Epithelial cell of proximal tubule (primary cell): ENCODE measurements around the gene CALU. TPM values are rescaled to one million over a fixed set of nuclear protein-coding genes. Genes with fewer than 3 reads are reported as not detected.
A peak's percentile ranks its signal among the peaks of the same experiment; 100 is the strongest.

Experiments used
- DNase-seq: peaks from one replicate; pipeline ENCODE4 v3.0.0-alpha.2; 2011; ENCODE audit warnings: low read depth
- H3K4me3 ChIP-seq: 2 replicates; pipeline ENCODE4 v1.5.1; 2011; ENCODE audit warnings: low read depth, mild to moderate bottlenecking, low read length
- total RNA-seq: library from RNA; depleted of rRNA; stranded (reverse); fragments of >200 nt; gene quantifications from 2 replicates; pipeline ENCODE4 v1.2.3, GENCODE V29; 2015
- TF ChIP-seq, protein P1 (sequence below): conservative IDR thresholded peaks from 2 replicates; pipeline ENCODE4 v1.5.1; 2012; ENCODE audit warnings: low read depth, mild to moderate bottlenecking, low read length

The CALU gene
- total RNA-seq: 174 and 198 TPM in 2 replicates

DNA sequence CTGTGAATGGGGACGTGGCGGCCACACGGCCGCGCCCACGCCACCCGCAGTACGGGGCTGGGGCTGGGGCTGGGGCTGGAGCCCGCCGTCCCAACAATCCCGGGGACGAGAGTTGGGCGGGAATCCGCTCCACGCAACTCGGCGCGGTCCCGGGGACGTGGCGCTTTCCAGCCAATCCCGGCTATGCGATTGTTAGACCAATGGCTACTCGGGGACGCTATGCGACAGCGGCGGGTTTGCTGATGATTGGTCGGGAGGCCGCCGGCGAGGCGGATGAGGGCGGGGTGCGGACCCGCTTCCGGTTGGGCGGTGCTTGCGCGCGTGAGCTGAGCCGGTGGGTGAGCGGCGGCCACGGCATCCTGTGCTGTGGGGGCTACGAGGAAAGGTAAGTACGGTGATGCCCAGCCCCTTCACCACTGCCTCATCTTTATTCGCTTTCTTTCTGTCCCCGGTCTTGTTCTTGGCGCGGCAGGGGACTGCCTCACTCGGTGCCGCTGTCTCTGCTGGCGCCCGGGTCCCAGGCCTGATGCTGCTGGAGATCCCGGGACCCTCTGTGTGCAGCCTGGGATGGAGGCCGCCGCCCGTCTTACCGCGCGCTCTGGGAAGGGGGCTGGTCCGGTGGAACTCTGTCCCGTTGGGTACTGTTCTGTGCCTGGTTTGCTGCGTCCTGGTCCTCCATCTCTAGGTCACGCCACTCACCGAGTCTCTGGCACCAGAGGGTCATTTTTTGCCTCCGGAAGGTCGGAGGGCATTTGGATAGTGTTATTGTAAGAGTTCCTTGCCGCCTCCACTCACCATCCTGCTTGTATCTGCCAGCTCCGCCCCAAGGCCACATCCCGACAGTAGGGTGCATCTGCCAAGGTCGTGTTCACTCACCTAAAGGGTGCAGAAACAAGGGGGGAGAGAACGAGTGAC lies at the start of gene CALU:
Gene CALU (plus strand): TSS at position 312 of the 915 bp plus-strand sequence. CDS start 9,225 bp downstream, outside the sequence.
- TF ChIP-seq, protein P1, sequence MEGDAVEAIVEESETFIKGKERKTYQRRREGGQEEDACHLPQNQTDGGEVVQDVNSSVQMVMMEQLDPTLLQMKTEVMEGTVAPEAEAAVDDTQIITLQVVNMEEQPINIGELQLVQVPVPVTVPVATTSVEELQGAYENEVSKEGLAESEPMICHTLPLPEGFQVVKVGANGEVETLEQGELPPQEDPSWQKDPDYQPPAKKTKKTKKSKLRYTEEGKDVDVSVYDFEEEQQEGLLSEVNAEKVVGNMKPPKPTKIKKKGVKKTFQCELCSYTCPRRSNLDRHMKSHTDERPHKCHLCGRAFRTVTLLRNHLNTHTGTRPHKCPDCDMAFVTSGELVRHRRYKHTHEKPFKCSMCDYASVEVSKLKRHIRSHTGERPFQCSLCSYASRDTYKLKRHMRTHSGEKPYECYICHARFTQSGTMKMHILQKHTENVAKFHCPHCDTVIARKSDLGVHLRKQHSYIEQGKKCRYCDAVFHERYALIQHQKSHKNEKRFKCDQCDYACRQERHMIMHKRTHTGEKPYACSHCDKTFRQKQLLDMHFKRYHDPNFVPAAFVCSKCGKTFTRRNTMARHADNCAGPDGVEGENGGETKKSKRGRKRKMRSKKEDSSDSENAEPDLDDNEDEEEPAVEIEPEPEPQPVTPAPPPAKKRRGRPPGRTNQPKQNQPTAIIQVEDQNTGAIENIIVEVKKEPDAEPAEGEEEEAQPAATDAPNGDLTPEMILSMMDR: no peak
- peak; percentile 57 for DNase-seq
- peak within 1 kb of the TSS; percentile 95 for H3K4me3 ChIP-seq

DNA sequence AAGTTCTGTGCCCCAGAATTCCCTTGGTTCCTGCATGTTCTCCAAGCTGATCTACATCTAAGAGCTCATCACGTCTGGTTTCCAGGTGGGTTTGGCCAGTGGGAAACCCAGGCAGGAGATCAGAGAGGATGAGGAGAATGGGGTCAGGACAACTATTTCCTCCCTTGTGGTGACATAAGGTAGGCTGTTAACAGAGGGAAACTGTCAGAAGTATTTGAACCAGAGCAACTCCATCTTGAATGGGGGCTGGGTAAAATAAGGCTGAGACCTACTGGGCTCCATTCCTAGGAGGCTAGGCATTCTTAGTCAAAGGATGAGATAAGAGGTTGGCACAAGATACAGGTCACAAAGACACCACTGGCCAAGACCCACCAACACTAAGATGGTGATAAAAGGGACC lies 47.9 kb upstream of the CALU start:
- TF ChIP-seq, protein P1: no peak
- H3K4me3 ChIP-seq: no peak overlapping the region
- no peak for DNase-seq

DNA sequence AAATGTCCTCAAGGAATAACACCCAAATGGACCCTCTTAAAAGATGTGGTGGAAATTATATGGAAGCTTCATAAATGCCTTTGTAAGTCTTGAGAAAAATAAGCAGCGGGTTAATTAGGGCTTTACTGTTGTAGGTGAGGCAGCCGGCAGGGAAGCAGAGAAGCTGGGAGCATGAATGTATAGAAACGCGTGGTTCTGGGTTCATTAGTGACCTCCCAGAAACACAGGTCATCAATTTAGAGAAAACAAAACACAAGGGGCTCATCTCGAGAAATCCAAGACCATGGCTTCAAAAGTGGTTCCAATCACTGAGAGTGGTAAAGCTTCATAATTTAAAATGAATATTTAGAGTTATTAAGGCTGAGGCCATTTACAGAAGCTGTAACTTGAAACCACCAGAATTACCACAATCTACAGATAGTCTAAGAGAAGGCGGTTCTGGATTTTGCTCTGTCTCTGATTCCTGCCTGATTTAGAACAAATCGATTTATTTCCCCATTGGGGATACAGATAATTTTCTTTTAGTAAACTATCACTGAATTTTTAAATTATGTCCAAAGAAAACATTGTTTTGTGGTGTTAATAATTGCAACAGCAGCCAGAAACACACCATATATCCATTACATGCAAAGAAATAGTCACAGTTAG lies 46.4 kb upstream of the CALU start:
- no peak overlapping the region for H3K4me3 ChIP-seq
- no peak for DNase-seq
- TF ChIP-seq, protein P1: no peak

DNA sequence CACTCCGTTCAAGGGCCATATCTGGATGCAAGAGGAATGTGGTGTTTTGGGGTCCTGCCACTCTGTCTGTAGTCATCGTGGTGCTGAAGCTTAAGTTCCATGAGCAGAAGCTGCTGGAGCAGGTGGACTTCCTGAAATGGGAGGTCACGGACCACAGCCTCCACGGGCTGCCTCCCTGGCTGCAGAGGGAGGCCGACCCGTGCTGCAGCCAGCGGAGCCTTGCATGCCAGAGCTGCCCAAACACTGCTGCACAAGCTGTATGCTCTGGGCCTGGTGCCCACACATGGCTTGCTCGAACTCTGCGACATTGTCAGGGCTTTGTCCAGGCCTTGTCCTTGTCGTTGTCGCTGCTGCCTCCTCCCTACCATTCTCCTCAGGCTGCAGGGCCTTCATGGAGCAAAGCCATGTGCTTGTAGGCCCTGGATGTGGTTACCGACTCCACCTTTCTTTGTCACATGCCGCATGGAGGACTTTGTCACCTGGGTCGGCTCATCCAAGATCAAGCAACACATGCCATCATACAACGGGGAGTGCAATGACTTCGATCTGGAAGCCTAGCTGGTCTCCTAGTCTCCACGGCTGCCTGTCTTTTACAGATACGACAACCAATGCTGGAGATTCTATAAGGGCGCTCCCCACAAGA lies 45.7 kb upstream of the CALU start:
- no peak for DNase-seq
- TF ChIP-seq, protein P1: no peak
- no peak overlapping the region for H3K4me3 ChIP-seq

DNA sequence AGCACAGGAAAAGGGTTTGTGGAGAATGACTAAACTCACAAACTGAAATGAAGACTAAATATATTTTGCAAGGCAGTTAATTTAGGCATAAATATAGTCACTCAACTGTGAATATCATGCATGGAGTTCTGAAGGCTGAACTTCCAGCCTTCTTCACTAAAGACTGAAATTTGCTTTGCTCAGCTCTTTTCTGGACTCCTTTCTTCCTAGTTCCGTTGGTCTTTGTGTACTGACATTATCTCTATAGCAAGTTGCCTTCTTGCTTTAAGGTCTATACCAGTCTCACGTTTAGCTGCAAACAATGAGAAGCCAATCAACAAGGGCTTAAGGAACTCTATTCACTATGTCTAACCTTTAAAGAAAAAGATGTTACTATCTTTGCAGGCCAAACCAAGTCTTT lies 44.4 kb upstream of the CALU start:
- TF ChIP-seq, protein P1: no peak
- DNase-seq: no peak
- no peak overlapping the region for H3K4me3 ChIP-seq

DNA sequence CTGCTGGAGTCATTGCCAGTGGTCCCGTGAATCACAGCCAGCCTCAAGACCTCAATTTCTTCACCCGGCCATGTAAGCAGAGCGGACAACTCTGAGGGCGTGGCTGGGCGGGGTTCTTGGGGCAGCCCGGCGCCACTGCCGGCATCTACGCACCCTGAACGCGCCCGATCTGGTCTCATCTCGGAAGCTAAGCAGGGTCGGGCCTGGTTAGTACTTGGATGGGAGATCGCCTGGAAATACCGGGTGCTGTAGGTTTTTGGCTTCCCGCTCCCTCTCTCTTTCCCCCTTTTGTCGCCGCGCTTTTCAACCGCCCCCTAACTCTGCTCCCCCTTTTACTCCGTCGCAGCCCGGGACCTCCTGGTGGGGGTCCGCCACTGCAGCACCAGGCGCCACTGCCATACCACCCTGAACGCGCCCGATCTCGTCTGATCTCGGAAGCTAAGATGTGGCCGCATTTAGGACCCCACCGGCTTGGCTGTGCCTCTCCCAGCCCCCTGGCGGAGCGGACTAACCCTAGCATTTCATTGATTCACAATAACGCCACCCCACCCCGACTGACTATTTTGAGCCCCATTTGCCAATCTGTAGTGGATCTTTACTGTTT lies 41.8 kb upstream of the CALU start:
- H3K4me3 ChIP-seq: peak overlapping the region; percentile 30
- TF ChIP-seq, protein P1: peak; percentile 12
- no peak for DNase-seq
